Ishikawa (cell line): ENCODE data around the gene RBSN.

ENCODE experiments used
- CEBPB ChIP-seq: IDR thresholded peaks from 2 replicates; pipeline ENCODE4 v1.6.1; 2012
- CREB1 ChIP-seq: IDR thresholded peaks from 2 replicates; pipeline ENCODE4 v1.6.1; 2012; ENCODE audit warnings: low read depth
- EGR1 ChIP-seq: IDR thresholded peaks from 2 replicates; pipeline ENCODE4 v1.6.1; 2012
- EP300 ChIP-seq: IDR thresholded peaks from 2 replicates; pipeline ENCODE4 v1.6.1; 2012; ENCODE audit warnings: borderline replicate concordance
- FOXM1 ChIP-seq: IDR thresholded peaks from 2 replicates; pipeline ENCODE4 v1.6.1; 2012; ENCODE audit warnings: low read depth, borderline replicate concordance
- MAX ChIP-seq: IDR thresholded peaks from 2 replicates; pipeline ENCODE4 v1.6.1; 2012
- NFIC ChIP-seq: IDR thresholded peaks from 2 replicates; pipeline ENCODE4 v1.6.1; 2012
- RAD21 ChIP-seq: IDR thresholded peaks from 2 replicates; pipeline ENCODE4 v1.6.1; 2012; ENCODE audit warnings: low read depth
- REST ChIP-seq: IDR thresholded peaks from 2 replicates; pipeline ENCODE4 v1.6.1; 2012; ENCODE audit warnings: low read depth, mild to moderate bottlenecking
- TAF1 ChIP-seq: IDR thresholded peaks from 2 replicates; pipeline ENCODE4 v1.6.1; 2012; ENCODE audit warnings: low read depth, mild to moderate bottlenecking
- TCF12 ChIP-seq: IDR thresholded peaks from 2 replicates; pipeline ENCODE4 v1.6.1; 2012; ENCODE audit warnings: low read depth
- TEAD4 ChIP-seq: IDR thresholded peaks from 2 replicates; pipeline ENCODE4 v1.6.1; 2012
- USF1 ChIP-seq: IDR thresholded peaks from 2 replicates; pipeline ENCODE4 v1.6.1; 2012
- YY1 ChIP-seq: IDR thresholded peaks from 2 replicates; pipeline ENCODE4 v1.6.1; 2012; ENCODE audit warnings: low read depth
- ZBTB7A ChIP-seq: IDR thresholded peaks from 2 replicates; pipeline ENCODE4 v1.6.1; 2012; ENCODE audit warnings: low read depth

RBSN gene

GRCh38 chr3:15121936-15122335 is 23.0 kb upstream of the RBSN start:
- TF ChIP-seq CEBPB = no peak
- TF ChIP-seq FOXM1 = no peak
- no peak for TF ChIP-seq NFIC
- no peak for TF ChIP-seq ZBTB7A
- TF ChIP-seq RAD21 = no peak
- no peak for TF ChIP-seq YY1
- no peak for TF ChIP-seq EGR1
- no peak for TF ChIP-seq TAF1
- TF ChIP-seq USF1 = no peak
- TF ChIP-seq TCF12 = no peak
- TF ChIP-seq CREB1 = no peak
- no peak for TF ChIP-seq MAX
- TF ChIP-seq REST = no peak
- no peak for TF ChIP-seq TEAD4
- TF ChIP-seq EP300 = no peak

- TF ChIP-seq EP300 (no peak), NFIC (no peak), TEAD4 (no peak), MAX (no peak), CREB1 (no peak)
Observed at GRCh38 chr3:15120986-15121385, 22.0 kb upstream of the RBSN start.

- TF ChIP-seq TAF1 = no peak
- TF ChIP-seq CEBPB = no peak
- TF ChIP-seq YY1 = no peak
- no peak for TF ChIP-seq REST
- TF ChIP-seq EGR1 = no peak
- TF ChIP-seq NFIC = no peak
- no peak for TF ChIP-seq USF1
- TF ChIP-seq MAX = no peak
- TF ChIP-seq FOXM1 = no peak
- no peak for TF ChIP-seq EP300
- no peak for TF ChIP-seq RAD21
- no peak for TF ChIP-seq ZBTB7A
- TF ChIP-seq TEAD4 = no peak
- TF ChIP-seq CREB1 = no peak
Observed at GRCh38 chr3:15117011-15117410, 18.1 kb upstream of the RBSN start.

- TF ChIP-seq CREB1 (no peak), TCF12 (no peak), FOXM1 (no peak), NFIC (no peak), CEBPB (no peak), TEAD4 (no peak), ZBTB7A (no peak), YY1 (no peak), TAF1 (no peak), REST (no peak), USF1 (no peak)
Observed at GRCh38 chr3:15116032-15116669, 17.2 kb upstream of the RBSN start.
